AG09309 (cell line): ENCODE measurements around the gene CACNB2.

Experiments used
- DNase-seq: peaks from one replicate; pipeline ENCODE4 v3.0.0-alpha.2; 2010; ENCODE audit warnings: low read depth
- H3K4me3 ChIP-seq: 2 replicates; pipeline ENCODE4 v1.5.1; 2011; ENCODE audit warnings: mild to moderate bottlenecking, low read depth, low read length, moderate library complexity; ENCODE audit not compliant: control insufficient read depth
- TF ChIP-seq, protein P1 (sequence below): IDR thresholded peaks from 2 replicates; pipeline ENCODE4 v1.5.1; 2011; ENCODE audit warnings: mild to moderate bottlenecking, low read depth, low read length, inconsistent platforms; ENCODE audit not compliant: insufficient read depth, control insufficient read depth; ENCODE audit errors: missing control alignments

The CACNB2 gene

DNA sequence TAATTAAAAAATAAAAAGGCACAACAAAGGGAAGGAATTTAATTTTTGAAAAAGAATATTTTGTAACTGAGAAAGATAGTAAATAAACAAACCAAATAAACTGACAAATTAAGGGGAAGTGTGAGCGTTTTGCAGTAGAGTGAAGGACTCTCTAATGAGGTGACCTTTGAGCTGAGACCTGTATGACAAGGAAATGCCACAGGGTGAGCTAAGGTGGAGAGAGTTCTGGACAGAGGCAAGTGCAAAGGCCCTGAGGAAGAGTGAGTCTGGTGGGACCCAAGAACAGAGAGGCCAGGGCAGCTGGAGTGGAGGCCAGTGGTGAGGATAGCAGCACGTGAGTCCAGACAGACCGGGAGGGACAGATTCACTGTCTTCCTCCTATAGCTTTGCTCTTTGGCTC, 179.4 kb downstream of the CACNB2 start:
- TF ChIP-seq, protein P1, sequence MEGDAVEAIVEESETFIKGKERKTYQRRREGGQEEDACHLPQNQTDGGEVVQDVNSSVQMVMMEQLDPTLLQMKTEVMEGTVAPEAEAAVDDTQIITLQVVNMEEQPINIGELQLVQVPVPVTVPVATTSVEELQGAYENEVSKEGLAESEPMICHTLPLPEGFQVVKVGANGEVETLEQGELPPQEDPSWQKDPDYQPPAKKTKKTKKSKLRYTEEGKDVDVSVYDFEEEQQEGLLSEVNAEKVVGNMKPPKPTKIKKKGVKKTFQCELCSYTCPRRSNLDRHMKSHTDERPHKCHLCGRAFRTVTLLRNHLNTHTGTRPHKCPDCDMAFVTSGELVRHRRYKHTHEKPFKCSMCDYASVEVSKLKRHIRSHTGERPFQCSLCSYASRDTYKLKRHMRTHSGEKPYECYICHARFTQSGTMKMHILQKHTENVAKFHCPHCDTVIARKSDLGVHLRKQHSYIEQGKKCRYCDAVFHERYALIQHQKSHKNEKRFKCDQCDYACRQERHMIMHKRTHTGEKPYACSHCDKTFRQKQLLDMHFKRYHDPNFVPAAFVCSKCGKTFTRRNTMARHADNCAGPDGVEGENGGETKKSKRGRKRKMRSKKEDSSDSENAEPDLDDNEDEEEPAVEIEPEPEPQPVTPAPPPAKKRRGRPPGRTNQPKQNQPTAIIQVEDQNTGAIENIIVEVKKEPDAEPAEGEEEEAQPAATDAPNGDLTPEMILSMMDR: no peak

DNA sequence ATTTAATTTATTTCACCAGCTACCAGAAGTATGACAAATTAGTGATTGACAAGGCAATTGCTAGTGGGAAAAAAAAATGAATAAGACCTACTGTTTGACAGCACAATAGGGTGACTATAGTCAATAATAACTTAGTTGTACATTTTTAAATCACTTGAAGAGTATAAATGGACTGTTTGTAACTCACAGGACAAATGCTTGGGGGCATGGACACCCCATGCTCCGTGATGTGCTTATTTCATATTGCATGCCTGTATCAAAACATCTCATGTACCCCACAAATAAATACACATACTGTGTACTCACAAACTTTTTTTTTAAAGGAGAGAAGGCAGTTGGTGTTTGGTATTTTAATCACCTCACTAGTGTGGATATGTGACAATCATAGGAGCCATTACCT, 181.1 kb downstream of the CACNB2 start:
- DNase-seq: no peak
- TF ChIP-seq, protein P1: no peak
- H3K4me3 ChIP-seq: no peak overlapping the region

More for the DNA sequence above, 179.4 kb downstream of the CACNB2 start:
- H3K4me3 ChIP-seq: no peak overlapping the region
- DNase-seq: no peak

DNA sequence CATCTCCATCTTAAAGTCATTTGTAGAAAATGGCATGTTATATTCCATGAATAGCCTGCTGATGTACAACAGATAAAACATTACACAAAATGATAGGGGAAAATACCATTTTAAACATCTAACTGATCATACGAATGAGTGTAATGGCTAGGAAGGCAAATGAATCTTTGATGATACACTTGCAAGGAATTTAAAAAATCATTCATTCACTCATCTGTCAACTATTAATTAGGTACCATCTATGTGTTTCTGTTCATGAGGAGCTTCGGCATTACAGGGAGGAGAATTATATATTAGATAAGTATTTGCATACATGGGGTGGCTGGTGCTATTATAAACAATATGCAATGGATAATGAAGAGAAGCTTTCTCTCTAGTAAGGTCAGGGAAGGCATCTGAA, 183.7 kb downstream of the CACNB2 start:
- DNase-seq: no peak
- H3K4me3 ChIP-seq: no peak overlapping the region
- TF ChIP-seq, protein P1: no peak

DNA sequence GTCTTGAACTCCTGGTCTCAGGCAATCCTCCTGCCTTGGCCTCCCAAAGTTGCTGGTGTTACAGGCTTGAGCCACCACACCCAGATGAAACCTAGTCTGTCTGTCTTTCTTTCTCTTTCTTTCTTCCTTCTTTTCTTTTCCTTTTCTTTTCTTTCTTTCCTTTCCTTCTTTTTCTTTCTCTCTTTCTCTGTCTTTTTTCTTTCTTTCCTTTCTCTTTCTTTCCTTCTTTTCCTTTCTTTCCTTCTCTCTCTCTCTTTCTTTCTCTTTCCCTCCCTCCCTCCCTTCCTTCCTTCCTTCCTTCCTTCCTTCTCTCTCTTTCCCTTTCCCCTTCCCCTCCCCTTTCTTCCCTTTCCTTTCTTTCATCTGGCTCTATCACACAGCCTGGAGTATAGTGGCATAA, 185.2 kb downstream of the CACNB2 start:
- H3K4me3 ChIP-seq: no peak overlapping the region
- TF ChIP-seq, protein P1: no peak
- no peak for DNase-seq

DNA sequence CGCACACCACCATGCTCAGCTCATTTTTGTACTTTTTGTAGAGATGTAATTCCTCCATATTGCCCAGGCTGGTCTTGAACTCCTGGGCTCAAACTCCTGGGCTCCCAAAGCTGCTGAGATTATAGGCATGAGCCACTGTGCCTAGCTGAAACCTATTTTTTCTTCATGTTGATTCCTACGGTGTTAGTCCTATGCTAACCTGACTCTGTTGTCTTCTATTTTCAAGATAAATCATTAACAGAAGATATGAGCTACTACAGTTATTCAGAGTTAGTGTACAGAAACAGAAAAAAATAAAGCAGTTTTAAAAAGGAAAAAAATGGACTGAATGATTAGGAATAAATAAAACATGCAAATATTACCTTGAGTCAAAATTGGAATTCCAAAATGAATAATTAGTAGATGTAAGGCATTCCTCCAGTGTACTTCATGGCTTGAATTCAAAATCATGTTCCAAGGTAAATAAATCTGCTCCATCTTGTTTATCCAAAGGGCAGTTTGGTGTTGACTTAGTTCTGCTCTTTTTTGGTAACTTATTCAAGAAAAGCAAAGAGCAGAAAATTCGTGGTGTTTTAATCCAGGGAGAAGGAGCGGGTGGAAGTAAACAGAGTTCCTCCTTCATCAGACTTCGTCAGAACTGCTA, 185.8 kb downstream of the CACNB2 start:
- no peak overlapping the region for H3K4me3 ChIP-seq
- TF ChIP-seq, protein P1: no peak
- no peak for DNase-seq

DNA sequence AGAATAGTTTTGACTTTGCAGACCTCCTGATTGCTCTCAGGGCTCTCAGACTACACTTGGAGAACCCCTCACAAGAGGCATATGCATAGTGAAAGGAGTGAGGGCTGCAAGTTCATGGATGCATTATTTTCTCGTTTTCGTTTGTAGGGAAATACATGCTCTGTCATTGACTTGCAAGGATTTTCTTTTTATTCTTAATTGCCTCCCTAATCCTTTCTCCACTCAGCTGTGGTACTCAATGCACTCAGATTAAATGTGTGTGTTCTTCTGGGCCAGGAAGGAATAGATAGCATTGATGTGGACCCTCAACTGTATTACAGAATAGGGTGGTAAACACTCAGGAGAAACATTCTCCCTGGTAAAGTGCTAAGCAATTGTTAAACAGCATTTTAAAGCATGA, 188.7 kb downstream of the CACNB2 start:
- TF ChIP-seq, protein P1: no peak
- H3K4me3 ChIP-seq: no peak overlapping the region
- no peak for DNase-seq

DNA sequence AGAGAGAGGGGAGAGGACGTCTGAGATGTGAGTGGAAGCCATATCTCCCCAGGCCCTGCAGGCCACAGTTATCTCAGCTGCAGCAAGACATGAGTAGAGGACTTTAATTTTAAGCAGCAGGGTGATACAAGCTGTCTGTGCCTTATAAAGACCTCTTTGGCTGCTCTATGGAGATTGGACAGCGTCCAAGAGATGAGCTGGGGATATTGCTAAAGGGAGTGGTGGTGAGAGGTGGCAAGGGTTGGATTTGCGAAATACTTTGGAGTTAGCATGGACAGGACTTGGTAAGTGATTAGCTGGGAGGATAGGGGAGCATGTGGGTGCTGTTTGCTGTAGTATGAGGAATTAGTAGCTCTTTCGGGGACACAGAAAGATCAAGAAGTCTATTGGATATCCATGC, 191.8 kb downstream of the CACNB2 start:
- TF ChIP-seq, protein P1: no peak
- no peak overlapping the region for H3K4me3 ChIP-seq
- DNase-seq: no peak
